Muscle of leg (tissue), 11 donors: ENCODE measurements around the gene TRAPPC3L. TPM values are rescaled to one million over a fixed set of nuclear protein-coding genes. Genes with fewer than 3 reads are reported as not detected.

Experiments
- DNase-seq: peaks from one replicate; pipeline ENCODE4 v3.0.0; 2013
- H3K27ac ChIP-seq: one replicate; pipeline ENCODE4 v1.5.1; 2013; ENCODE audit warnings: mild to moderate bottlenecking, low read length, control low read depth
- H3K27me3 ChIP-seq: one replicate; pipeline ENCODE4 v1.6.1; 2013; ENCODE audit warnings: low read length; ENCODE audit not compliant: control insufficient read depth, insufficient read depth
- H3K36me3 ChIP-seq: one replicate; pipeline ENCODE4 v1.6.1; 2013; ENCODE audit warnings: low read length; ENCODE audit not compliant: control insufficient read depth, insufficient read depth
- H3K4me1 ChIP-seq: one replicate; pipeline ENCODE4 v1.6.1; 2013; ENCODE audit warnings: low read length; ENCODE audit not compliant: control insufficient read depth, insufficient read depth
- H3K4me3 ChIP-seq: one replicate; pipeline ENCODE4 v1.5.1; 2013; ENCODE audit warnings: low read length, control low read depth
- H3K9me3 ChIP-seq: replicated peaks from 2 replicates; pipeline ENCODE4 v1.6.1; 2013; ENCODE audit warnings: low read depth, low read length; ENCODE audit not compliant: control insufficient read depth
- WGBS: methylation state at CpG from one replicate; pipeline ENCODE4 v1.1.5; 2013; ENCODE audit warnings: missing lambda C conversion rate; ENCODE audit not compliant: insufficient coverage; 5-methylcytosine and 5-hydroxymethylcytosine counted together
- polyA plus RNA-seq, 8 donors: library from polyadenylated mRNA; unstranded; fragments of 120-200 nt; gene quantifications; one replicate each; pipeline versions ENCODE4 v1.2.1 to v1.2.3, GENCODE V29; 2013; ENCODE audit warnings: inconsistent platforms in 1 of 8, low replicate concordance in 1 of 8; ENCODE audit not compliant: insufficient read length in 8 of 8, insufficient read depth in 1 of 8
- total RNA-seq: library from RNA; stranded (reverse); fragments of 120-200 nt; gene quantifications from one replicate; pipeline ENCODE4 v1.2.4, GENCODE V29; 2013

The TRAPPC3L gene
- total and polyA plus RNA-seq, 9 donors: 0.07 to 0.18 (median 0.11) TPM; not detected in 1

DNA sequence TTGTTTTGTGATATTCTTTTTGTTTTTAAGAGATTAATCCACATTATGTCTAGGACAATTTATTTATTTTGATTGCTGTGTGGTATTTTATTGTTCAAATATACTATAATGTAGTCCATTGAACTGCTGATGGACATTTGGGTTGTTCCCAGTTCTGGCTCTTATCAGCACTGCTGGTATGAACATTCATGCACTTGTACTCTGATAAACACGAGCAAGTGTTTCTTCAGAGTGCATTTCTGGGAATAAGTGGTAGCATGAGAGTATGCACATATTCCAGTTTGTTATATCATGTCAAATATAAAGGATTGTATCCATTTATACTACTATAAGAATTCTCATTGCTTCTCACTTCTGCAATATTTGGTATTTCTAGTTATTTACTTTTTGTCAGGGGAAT, 77.2 kb downstream of the TRAPPC3L start:
- no CpG with 5 or more reads among the region's 1 CpG for WGBS

DNA sequence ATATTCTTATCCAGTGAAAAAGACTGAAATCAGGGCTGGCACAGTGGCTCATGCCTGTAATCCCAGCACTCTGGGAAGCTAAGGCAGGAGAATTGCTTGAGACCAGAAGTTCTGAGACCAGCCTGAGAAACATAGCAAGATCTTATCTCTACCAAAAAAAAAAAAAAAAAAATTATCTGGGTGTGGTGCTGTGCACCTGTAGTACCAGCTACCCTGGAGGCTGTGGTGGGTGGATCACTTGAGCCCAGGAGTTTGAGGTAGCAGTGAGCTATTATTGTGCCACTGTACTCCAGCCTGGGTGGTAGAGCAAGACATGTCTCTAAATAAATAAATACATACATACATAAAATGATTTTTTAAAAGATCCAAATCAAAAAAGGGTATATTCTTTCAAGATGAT, 78.0 kb downstream of the TRAPPC3L start:
- no peak for DNase-seq
- Histone ChIP-seq H3K4me1 (peaks cover 1% of the 10 kb centered on the region), H3K27ac (no peak overlapping the region), H3K4me3 (no peak overlapping the region), H3K9me3 (no peaks in the 10 kb centered on the region), H3K27me3 (peaks cover 3% of the 10 kb centered on the region), H3K36me3 (no peaks in the 10 kb centered on the region)

More for the DNA sequence above, 77.2 kb downstream of the TRAPPC3L start:
- DNase-seq: no peak
- H3K4me3 ChIP-seq: no peak overlapping the region
- peaks cover 2% of the 10 kb centered on the region for H3K27me3 ChIP-seq
- no peaks in the 10 kb centered on the region for H3K36me3 ChIP-seq
- H3K27ac ChIP-seq: no peak overlapping the region
- no peaks in the 10 kb centered on the region for H3K9me3 ChIP-seq
- no peaks in the 10 kb centered on the region for H3K4me1 ChIP-seq

DNA sequence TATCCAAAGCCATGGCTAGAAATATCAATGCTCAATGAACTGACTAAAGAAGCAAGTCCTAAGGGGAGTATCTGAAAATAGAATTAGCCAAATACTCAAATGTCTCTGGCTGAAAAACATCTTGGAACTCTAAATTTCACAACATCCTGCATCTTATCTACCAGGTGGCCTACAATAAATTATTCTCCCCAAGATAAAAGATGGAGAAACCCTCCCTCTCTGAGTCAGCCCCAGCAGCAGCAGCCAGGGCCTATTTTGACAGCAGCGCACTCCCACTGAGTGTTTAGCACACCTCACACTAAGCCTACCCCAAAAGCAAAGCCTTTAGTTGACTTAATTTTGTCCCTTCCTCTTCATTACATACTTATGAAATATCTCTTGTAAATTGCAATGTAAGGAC, 78.4 kb downstream of the TRAPPC3L start:
- H3K36me3 ChIP-seq: no peaks in the 10 kb centered on the region
- H3K4me1 ChIP-seq: peaks cover 4% of the 10 kb centered on the region
- H3K9me3 ChIP-seq: no peaks in the 10 kb centered on the region
- no peak overlapping the region for H3K4me3 ChIP-seq
- no peak for DNase-seq
- H3K27ac ChIP-seq: no peak overlapping the region
- peaks cover 5% of the 10 kb centered on the region for H3K27me3 ChIP-seq
- no CpG with 5 or more reads among the region's 1 CpG for WGBS

DNA sequence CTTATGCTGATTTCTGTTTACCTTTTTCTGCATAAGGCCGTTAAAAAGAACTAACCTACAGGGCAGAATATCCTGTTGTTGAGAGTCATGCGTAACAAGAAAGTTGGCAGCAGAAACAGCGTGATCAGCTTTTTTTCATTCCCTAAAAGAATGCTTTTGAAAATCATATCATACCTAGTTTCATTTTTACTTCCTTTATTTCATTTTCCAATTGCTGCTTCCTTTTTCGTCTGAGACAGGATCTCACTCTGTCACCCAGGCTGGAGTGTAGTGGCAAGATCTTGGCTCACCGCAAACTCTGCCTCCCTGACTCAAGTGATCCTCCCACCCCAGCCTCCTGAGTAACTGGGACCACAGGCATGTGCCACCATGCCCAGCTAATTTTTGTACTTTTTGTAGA, 80.2 kb downstream of the TRAPPC3L start:
- Histone ChIP-seq H3K36me3 (no peaks in the 10 kb centered on the region), H3K4me3 (no peak overlapping the region), H3K9me3 (no peaks in the 10 kb centered on the region), H3K27me3 (peaks cover 11% of the 10 kb centered on the region), H3K4me1 (peaks cover 9% of the 10 kb centered on the region), H3K27ac (peak overlapping the region; percentile 54)
- peak; percentile 82 for DNase-seq
- WGBS: 72% methylated on average over 4 of the region's 5 CpGs

DNA sequence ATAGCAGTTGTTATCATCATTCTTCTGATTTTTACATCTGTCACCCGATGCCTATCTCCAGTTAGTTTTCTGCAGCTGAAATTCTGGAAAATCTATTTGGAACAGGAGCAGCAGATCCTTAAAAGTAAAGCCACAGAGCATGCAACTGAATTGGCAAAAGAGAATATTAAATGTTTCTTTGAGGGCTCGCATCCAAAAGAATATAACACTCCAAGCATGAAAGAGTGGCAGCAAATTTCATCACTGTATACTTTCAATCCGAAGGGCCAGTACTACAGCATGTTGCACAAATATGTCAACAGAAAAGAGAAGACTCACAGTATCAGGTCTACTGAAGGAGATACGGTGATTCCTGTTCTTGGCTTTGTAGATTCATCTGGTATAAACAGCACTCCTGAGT, 82.2 kb downstream of the TRAPPC3L start:
- no peak overlapping the region for H3K4me3 ChIP-seq
- no peaks in the 10 kb centered on the region for H3K9me3 ChIP-seq
- H3K4me1 ChIP-seq: peaks cover 9% of the 10 kb centered on the region
- peaks cover 11% of the 10 kb centered on the region for H3K27me3 ChIP-seq
- no CpG with 5 or more reads among the region's 4 CpGs for WGBS
- peak; percentile 41 for DNase-seq
- no peaks in the 10 kb centered on the region for H3K36me3 ChIP-seq
- no peak overlapping the region for H3K27ac ChIP-seq

DNA sequence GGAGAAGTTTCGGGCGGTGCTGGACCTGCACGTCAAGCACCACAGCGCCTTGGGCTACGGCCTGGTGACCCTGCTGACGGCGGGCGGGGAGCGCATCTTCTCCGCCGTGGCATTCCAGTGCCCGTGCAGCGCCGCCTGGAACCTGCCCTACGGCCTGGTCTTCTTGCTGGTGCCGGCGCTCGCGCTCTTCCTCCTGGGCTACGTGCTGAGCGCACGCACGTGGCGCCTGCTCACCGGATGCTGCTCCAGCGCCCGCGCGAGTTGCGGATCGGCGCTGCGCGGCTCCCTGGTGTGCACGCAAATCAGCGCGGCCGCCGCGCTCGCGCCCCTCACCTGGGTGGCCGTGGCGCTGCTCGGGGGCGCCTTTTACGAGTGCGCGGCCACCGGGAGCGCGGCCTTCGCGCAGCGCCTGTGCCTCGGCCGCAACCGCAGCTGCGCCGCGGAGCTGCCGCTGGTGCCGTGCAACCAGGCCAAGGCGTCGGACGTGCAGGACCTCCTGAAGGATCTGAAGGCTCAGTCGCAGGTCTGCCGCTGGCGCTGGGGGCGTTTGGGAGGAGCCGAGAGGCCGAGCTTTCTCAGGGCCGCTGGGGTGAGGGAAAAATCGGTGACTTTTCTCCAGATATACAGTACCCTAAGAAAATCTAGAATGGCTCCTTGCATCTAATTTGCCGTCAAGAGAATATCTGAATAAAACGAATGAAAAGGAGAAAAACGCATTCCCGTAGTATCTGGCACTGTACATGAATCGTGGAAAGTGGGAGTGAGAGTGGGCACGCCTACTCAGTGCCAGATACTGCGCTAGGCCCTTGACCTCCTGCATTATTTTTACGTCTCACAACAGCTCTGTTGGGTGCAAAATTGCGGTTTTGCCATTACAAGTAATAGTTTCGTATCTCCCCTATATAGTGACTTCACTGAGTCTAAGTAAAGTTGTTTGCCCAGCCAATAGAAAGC, 83.3 kb downstream of the TRAPPC3L start:
- no peaks in the 10 kb centered on the region for H3K9me3 ChIP-seq
- H3K36me3 ChIP-seq: no peaks in the 10 kb centered on the region
- peak overlapping the region; percentile 70 for H3K27ac ChIP-seq
- 2% methylated on average over 71 of the region's 84 CpGs for WGBS
- H3K27me3 ChIP-seq: peaks cover 11% of the 10 kb centered on the region
- peak; percentile 79 for DNase-seq
- H3K4me1 ChIP-seq: peaks cover 9% of the 10 kb centered on the region
- peak overlapping the region; percentile 51 for H3K4me3 ChIP-seq

DNA sequence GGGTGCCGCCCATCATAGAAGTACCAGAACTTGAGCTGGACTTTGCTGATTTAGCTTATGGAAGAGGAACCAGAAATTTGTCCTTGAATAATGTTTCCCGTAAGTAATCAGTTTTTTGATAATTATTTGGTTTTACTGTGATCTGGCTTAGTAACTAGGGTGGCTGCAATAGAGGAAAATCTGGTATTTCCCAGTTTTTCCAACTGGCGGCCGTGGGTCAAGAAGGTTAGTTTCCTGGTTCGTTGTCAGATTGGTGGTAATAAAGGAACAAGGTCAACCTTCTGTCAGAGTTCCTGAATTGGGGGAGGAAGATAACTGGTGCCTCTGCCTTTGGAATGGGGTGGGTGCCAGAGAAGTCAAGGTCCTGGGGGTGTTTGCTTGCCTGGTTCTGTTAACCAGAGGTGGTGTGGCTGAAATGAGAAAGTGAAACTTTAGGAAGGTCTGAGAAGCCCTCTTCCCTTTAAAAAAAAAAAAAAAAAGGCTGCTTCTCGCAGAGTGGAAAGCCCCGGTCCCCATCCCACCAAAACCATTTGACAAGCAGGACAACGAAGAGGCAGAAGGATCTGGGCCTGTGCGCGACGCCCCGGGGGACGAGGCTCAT, 84.1 kb downstream of the TRAPPC3L start, which contains the start of gene CALHM6:
TSS of gene CALHM6 (plus strand) at position 45 of the 601 bp plus-strand sequence. CDS start at position 600, 555 bp downstream.
- no peak for DNase-seq
- 41% methylated on average over 12 of the region's 13 CpGs for WGBS
- Histone ChIP-seq H3K4me3 (peak within 1 kb of the TSS; percentile 51), H3K36me3 (no peaks in the 10 kb centered on the region), H3K9me3 (no peaks in the 10 kb centered on the region), H3K27me3 (peaks cover 11% of the 10 kb centered on the region), H3K4me1 (peaks cover 9% of the 10 kb centered on the region), H3K27ac (peak within 1 kb of the TSS; percentile 70)

DNA sequence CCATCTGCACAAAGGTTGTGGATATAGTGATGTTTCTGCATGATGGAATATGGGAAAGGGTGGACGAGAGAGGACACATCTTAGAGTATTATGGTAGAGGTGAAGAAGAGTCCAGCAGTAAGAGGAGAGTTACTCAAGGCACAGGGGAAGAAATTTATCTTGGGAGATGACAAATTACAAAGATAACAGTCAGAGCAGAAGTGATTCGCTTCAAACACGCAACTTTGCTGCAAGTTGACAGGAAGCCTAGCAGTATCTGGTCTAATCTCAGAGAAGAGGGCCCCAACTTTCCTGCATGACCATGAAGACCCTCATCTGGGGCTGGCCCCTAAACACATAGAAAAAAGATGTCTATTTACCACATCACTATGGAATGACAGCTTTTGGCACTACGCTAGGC, 85.6 kb downstream of the TRAPPC3L start:
- 91% methylated on average over 3 of the region's 4 CpGs for WGBS
- Histone ChIP-seq H3K36me3 (no peaks in the 10 kb centered on the region), H3K4me1 (peaks cover 9% of the 10 kb centered on the region), H3K9me3 (no peaks in the 10 kb centered on the region), H3K27me3 (peaks cover 11% of the 10 kb centered on the region), H3K4me3 (no peak overlapping the region), H3K27ac (no peak overlapping the region)
- DNase-seq: no peak

DNA sequence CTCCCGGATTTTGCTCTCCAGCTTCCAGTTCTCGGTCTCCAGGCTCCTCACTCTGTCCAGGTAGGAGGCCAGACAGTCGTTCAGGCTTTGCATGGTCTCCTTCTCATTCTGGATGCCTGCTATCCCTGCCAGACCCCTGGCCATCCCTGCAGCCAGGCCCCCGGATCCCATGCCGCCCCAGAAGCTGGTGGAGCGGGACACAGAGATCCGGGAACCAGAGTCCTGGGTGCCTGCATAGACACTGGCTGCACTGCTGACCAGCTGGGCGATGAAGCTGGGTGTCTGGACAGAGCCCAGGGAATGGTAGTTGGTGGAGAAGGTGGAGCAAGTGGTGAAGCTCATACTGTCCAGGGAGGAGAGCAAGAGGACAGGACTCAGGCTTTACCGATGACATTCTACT, 87.2 kb downstream of the TRAPPC3L start:
- WGBS: 92% methylated on average over 7 of the region's 9 CpGs
- H3K4me3 ChIP-seq: no peak overlapping the region
- no peaks in the 10 kb centered on the region for H3K9me3 ChIP-seq
- H3K27me3 ChIP-seq: peaks cover 9% of the 10 kb centered on the region
- no peaks in the 10 kb centered on the region for H3K36me3 ChIP-seq
- no peak overlapping the region for H3K27ac ChIP-seq
- peaks cover 9% of the 10 kb centered on the region for H3K4me1 ChIP-seq
- DNase-seq: no peak

DNA sequence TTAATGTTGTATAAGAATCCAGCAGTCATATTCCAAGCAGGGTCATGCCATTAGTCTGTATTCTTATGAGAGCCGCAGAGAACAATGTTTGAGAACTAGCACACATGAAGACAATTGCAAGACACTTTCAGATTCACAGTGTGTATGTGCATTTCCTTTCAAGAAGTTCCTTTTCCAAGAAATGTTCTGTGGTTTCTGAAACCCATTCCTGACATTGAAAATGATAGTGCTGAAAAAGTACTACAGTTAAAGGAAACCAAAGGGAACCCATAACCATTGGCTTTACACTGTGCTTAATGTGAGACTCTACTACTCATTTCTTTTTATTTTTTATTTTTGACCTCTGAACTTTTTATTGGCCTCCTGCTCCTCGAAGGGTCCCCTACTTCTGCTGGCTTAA, 88.6 kb downstream of the TRAPPC3L start:
- H3K36me3 ChIP-seq: no peaks in the 10 kb centered on the region
- no peaks in the 10 kb centered on the region for H3K9me3 ChIP-seq
- WGBS: 100% methylated on average over 1 of the region's 2 CpGs
- H3K4me1 ChIP-seq: peaks cover 5% of the 10 kb centered on the region
- H3K4me3 ChIP-seq: no peak overlapping the region
- H3K27ac ChIP-seq: no peak overlapping the region
- H3K27me3 ChIP-seq: peaks cover 5% of the 10 kb centered on the region
- DNase-seq: peak; percentile 43
